Neural progenitor cell (in vitro differentiated cells): ENCODE measurements around the gene FAM234A. TPM values are rescaled to one million over a fixed set of nuclear protein-coding genes. Genes with fewer than 3 reads are reported as not detected.

Experiments used
- DNase-seq: peaks from one replicate; pipeline ENCODE4 v3.0.0-alpha.2; 2016; ENCODE audit warnings: low spot score
- H2AFZ ChIP-seq: fragments of 200-600 bp; sonication (generic); replicated peaks from 2 replicates; pipeline ENCODE4 v1.6.1; 2016; ENCODE audit warnings: antibody characterized with exemption
- H3F3A ChIP-seq: fragments of 200-600 bp; sonication (generic); 2 replicates; pipeline ENCODE4 v1.6.1; 2016; ENCODE audit warnings: antibody characterized with exemption, low read depth
- H3K27ac ChIP-seq: fragments of 200-600 bp; sonication (generic); 2 replicates; pipeline ENCODE4 v1.5.1; 2016; ENCODE audit warnings: mild to moderate bottlenecking
- H3K27me3 ChIP-seq: fragments of 200-600 bp; sonication (generic); 2 replicates; pipeline ENCODE4 v1.6.1; 2016; ENCODE audit warnings: mild to moderate bottlenecking, moderate library complexity
- H3K36me3 ChIP-seq: fragments of 200-600 bp; sonication (generic); 2 replicates; pipeline ENCODE4 v1.5.1; 2016
- H3K4me1 ChIP-seq: fragments of 200-600 bp; sonication (generic); 2 replicates; pipeline ENCODE4 v1.6.1; 2016; ENCODE audit warnings: mixed run types
- H3K4me2 ChIP-seq: fragments of 200-600 bp; sonication (generic); 2 replicates; pipeline ENCODE4 v1.6.1; 2016
- H3K4me3 ChIP-seq: fragments of 200-600 bp; sonication (generic); 2 replicates; pipeline ENCODE4 v1.5.1; 2016
- H3K79me2 ChIP-seq: fragments of 200-600 bp; sonication (generic); 2 replicates; pipeline ENCODE4 v1.6.1; 2016; ENCODE audit warnings: low read depth
- H3K9ac ChIP-seq: fragments of 200-600 bp; sonication (generic); 2 replicates; pipeline ENCODE4 v1.6.1; 2016
- H3K9me3 ChIP-seq: fragments of 200-600 bp; sonication (generic); 2 replicates; pipeline ENCODE4 v1.5.1; 2016; ENCODE audit warnings: low read depth
- H4K20me1 ChIP-seq: fragments of 200-600 bp; sonication (generic); 2 replicates; pipeline ENCODE4 v1.6.1; 2016; ENCODE audit warnings: low read depth
- H3K27ac Mint-ChIP-seq: 3 replicates; pipeline ENCODE4 v1.8.0; 2021; ENCODE audit warnings: mixed read lengths
- H3K27me3 Mint-ChIP-seq: 2 replicates; pipeline ENCODE4 v1.8.0; 2022; ENCODE audit warnings: low read depth, mild to moderate bottlenecking, inconsistent platforms, moderate library complexity, mixed read lengths; ENCODE audit not compliant: insufficient read depth
- H3K36me3 Mint-ChIP-seq: 3 replicates; pipeline ENCODE4 v1.8.0; 2021; ENCODE audit warnings: mixed read lengths
- H3K4me1 Mint-ChIP-seq: 3 replicates; pipeline ENCODE4 v1.8.0; 2021; ENCODE audit warnings: mixed read lengths
- H3K4me3 Mint-ChIP-seq: 3 replicates; pipeline ENCODE4 v1.8.0; 2021; ENCODE audit warnings: mild to moderate bottlenecking, moderate library complexity, mixed read lengths
- H3K9me3 Mint-ChIP-seq: 3 replicates; pipeline ENCODE4 v1.8.0; 2020; ENCODE audit warnings: mixed read lengths
- CTCF ChIP-seq: fragments of 200-600 bp; sonication (generic); IDR thresholded peaks from 2 replicates; pipeline ENCODE4 v1.5.1; 2017; ENCODE audit warnings: antibody characterized with exemption, mild to moderate bottlenecking
- EZH2 ChIP-seq: fragments of 200-600 bp; sonication (generic); IDR thresholded peaks from 2 replicates; pipeline ENCODE4 v1.6.1; 2017; ENCODE audit warnings: antibody characterized with exemption, mild to moderate bottlenecking, moderate library complexity
- EZH2phosphoT487 ChIP-seq: fragments of 200-600 bp; sonication (generic); IDR thresholded peaks from 2 replicates; pipeline ENCODE4 v1.6.1; 2017; ENCODE audit warnings: antibody characterized with exemption
- total RNA-seq: library from RNA; depleted of rRNA; stranded (reverse); fragments of >200 nt; gene quantifications from 2 replicates; pipeline ENCODE4 v1.2.3, GENCODE V29; 2015; ENCODE audit warnings: low replicate concordance

Gene FAM234A
- total RNA-seq, 1 donor from 2014 or later = 115 TPM

GRCh38 chr16:191831-192230 is 42.8 kb upstream of the FAM234A start:
- Mint-ChIP-seq H3K4me3 (peak overlapping the region; percentile 13), H3K9me3 (no peaks in the 10 kb centered on the region), H3K4me1 (no peaks in the 10 kb centered on the region), H3K27me3 (peaks cover 5% of the 10 kb centered on the region), H3K27ac (no peak overlapping the region), H3K36me3 (peaks cover 36% of the 10 kb centered on the region)
- H3K36me3 ChIP-seq = no peaks in the 10 kb centered on the region
- no peak overlapping the region for H2AFZ ChIP-seq
- H3K79me2 ChIP-seq = no peaks in the 10 kb centered on the region
- TF ChIP-seq EZH2 = no peak
- TF ChIP-seq CTCF = no peak
- TF ChIP-seq EZH2phosphoT487 = no peak
- DNase-seq = no peak
- H3K4me3 ChIP-seq = no peak overlapping the region
- H3K9me3 ChIP-seq = no peaks in the 10 kb centered on the region
- H3K4me2 ChIP-seq = no peak overlapping the region
- no peaks in the 10 kb centered on the region for H3K27me3 ChIP-seq
- H3K27ac ChIP-seq = no peak overlapping the region
- peaks cover 35% of the 10 kb centered on the region for H4K20me1 ChIP-seq
- H3K9ac ChIP-seq = no peak overlapping the region
- H3F3A ChIP-seq = peaks cover 4% of the 10 kb centered on the region
- no peaks in the 10 kb centered on the region for H3K4me1 ChIP-seq

- Mint-ChIP-seq H3K4me1 (no peaks in the 10 kb centered on the region), H3K4me3 (no peak overlapping the region), H3K9me3 (no peaks in the 10 kb centered on the region), H3K27ac (peak overlapping the region; percentile 22), H3K36me3 (peaks cover 36% of the 10 kb centered on the region), H3K27me3 (peaks cover 3% of the 10 kb centered on the region)
- Histone ChIP-seq H3F3A (peaks cover 2% of the 10 kb centered on the region), H4K20me1 (peaks cover 35% of the 10 kb centered on the region), H3K4me3 (no peak overlapping the region), H3K79me2 (no peaks in the 10 kb centered on the region), H3K4me1 (no peaks in the 10 kb centered on the region), H3K27me3 (no peaks in the 10 kb centered on the region), H3K36me3 (no peaks in the 10 kb centered on the region), H3K27ac (no peak overlapping the region), H3K4me2 (no peak overlapping the region), H3K9ac (no peak overlapping the region), H3K9me3 (no peaks in the 10 kb centered on the region), H2AFZ (no peak overlapping the region)
- DNase-seq = no peak
- TF ChIP-seq EZH2 = no peak
- TF ChIP-seq EZH2phosphoT487 = no peak
- TF ChIP-seq CTCF = no peak
These were observed 41.9 kb upstream of the FAM234A start for GRCh38 chr16:192686-193085.

- Histone ChIP-seq H3K79me2 (no peaks in the 10 kb centered on the region), H2AFZ (no peak overlapping the region), H3K4me2 (no peak overlapping the region), H3K4me1 (no peaks in the 10 kb centered on the region), H3K9me3 (no peaks in the 10 kb centered on the region), H3K27me3 (no peaks in the 10 kb centered on the region), H3F3A (peaks cover under 1% of the 10 kb centered on the region), H3K27ac (no peak overlapping the region), H3K9ac (no peak overlapping the region), H3K36me3 (peaks cover 3% of the 10 kb centered on the region), H3K4me3 (no peak overlapping the region), H4K20me1 (peaks cover 34% of the 10 kb centered on the region)
- Mint-ChIP-seq H3K9me3 (no peaks in the 10 kb centered on the region), H3K27me3 (peaks cover 3% of the 10 kb centered on the region), H3K4me3 (no peak overlapping the region), H3K36me3 (peaks cover 37% of the 10 kb centered on the region), H3K27ac (no peak overlapping the region), H3K4me1 (no peaks in the 10 kb centered on the region)
- no peak for DNase-seq
- TF ChIP-seq EZH2phosphoT487 = no peak
- TF ChIP-seq EZH2 = no peak
- TF ChIP-seq CTCF = no peak
These were observed 41.2 kb upstream of the FAM234A start for GRCh38 chr16:193441-193840.

GRCh38 chr16:194516-194915 is 40.1 kb upstream of the FAM234A start:
- Mint-ChIP-seq H3K36me3 (peaks cover 33% of the 10 kb centered on the region), H3K4me1 (no peaks in the 10 kb centered on the region), H3K4me3 (no peak overlapping the region), H3K27me3 (peaks cover 3% of the 10 kb centered on the region), H3K27ac (no peak overlapping the region), H3K9me3 (no peaks in the 10 kb centered on the region)
- Histone ChIP-seq H3K4me2 (no peak overlapping the region), H3K4me1 (no peaks in the 10 kb centered on the region), H3K4me3 (no peak overlapping the region), H3K27ac (no peak overlapping the region), H3K9me3 (no peaks in the 10 kb centered on the region), H3K9ac (no peak overlapping the region), H3F3A (no peaks in the 10 kb centered on the region), H3K27me3 (no peaks in the 10 kb centered on the region), H2AFZ (no peak overlapping the region), H3K79me2 (no peaks in the 10 kb centered on the region), H4K20me1 (peaks cover 36% of the 10 kb centered on the region), H3K36me3 (peaks cover 10% of the 10 kb centered on the region)
- DNase-seq = no peak
- no peak for TF ChIP-seq EZH2phosphoT487
